Peyer's patch (tissue), 4 donors: ENCODE data around the gene ERC2.

Source experiments
- CTCF ChIP-seq, 6 experiments: fragments of 450-650 bp in 4 of 6; fragments of 200-600 bp in 2 of 6; sonication (generic) in 1 of 6; IDR thresholded peaks; one replicate each; pipeline ENCODE4 v1.5.1; 2017 to 2019; ENCODE audit warnings: antibody characterized with exemption in 6 of 6, mild to moderate bottlenecking in 3 of 6, moderate library complexity in 1 of 6
- POLR2A ChIP-seq, 2 donors: fragments of 450-650 bp; IDR thresholded peaks; one replicate each; pipeline ENCODE4 v1.5.1; 2017; ENCODE audit warnings: antibody characterized with exemption in 2 of 2, mild to moderate bottlenecking in 2 of 2, moderate library complexity in 2 of 2

DNA sequence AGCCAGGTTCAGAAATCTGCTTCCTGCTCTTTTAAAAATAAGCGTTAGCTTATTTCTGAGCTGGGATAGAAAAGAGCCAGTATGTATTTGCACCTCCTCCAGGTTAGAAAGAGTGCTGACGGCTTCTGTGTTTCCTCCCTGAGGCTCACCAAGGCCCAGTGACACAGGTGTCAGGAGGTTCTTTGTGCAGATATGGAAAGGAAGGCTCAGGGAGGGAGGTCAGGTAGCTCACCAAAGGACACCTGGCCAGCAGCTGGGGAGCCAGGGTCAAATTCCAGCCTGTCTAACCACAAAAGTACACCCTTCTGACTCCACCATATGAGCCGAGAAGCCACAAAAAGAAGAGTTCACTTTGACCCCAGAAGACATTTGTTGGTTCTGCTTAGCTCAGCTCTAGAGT lies 780.1 kb downstream of the ERC2 start:
- TF ChIP-seq POLR2A (IDR thresholded peaks at IDR 0.05) (no peak), CTCF (IDR thresholded peaks at IDR 0.05) (no peak)
